ENCODE measurements around the gene CTAGE1.
"Not testable (repeated sequence)": the region's sequence is repeated elsewhere in the genome, so short reads cannot be mapped to it uniquely, and the experiment has no call there.

Gene CTAGE1

DNA sequence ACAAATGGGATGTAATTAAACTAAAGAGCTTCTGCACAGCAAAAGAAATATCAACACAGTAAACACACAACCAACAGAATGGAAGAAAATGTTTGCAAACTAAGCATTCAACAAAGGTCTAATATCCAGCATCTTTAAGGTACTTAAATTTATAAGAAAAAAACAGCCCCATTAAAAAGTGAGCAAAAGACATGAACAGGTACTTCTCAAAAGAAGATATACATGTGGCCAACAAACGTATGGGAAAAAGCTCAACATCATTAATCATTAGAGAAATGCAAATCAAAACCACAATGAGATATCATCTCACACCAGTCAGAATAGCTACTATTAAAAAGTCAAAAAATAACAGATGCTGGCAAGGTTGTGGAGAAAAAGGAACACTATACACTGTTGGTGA is 32.6 kb upstream of the CTAGE1 start:
- H3K9me3 Mint-ChIP-seq = peaks cover 15 to 16% of the 10 kb centered on the region in 2 donors
- not testable (repeated sequence) for ATAC-seq (replicated peaks); H3K4me3 Mint-ChIP-seq; H3K27ac Mint-ChIP-seq; DNase-seq; H3K27me3 Mint-ChIP-seq; H3K4me1 Mint-ChIP-seq; H3K36me3 Mint-ChIP-seq

DNA sequence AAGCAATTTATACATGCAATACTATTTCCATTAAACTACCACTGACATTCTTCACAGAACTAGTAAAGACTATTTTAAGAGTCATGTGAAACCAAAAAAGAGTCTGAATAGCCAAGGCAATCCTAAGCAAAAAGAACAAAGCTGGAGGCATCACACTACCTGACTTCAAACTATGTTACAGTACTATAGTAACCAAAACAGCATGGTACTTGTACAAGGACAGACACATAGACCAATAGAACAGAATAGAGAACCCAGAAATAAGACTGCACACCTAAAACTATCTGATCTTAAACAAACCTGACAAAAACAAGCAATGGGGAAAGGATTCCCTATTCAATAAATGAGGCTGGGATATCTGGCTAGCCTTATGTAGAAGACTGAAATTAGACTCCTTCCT is 32.0 kb upstream of the CTAGE1 start:
- not testable (repeated sequence) for ATAC-seq (replicated peaks); DNase-seq; H3K27ac Mint-ChIP-seq; H3K4me1 Mint-ChIP-seq; H3K4me3 Mint-ChIP-seq; H3K27me3 Mint-ChIP-seq; H3K36me3 Mint-ChIP-seq
- peaks cover 15 to 16% of the 10 kb centered on the region in 2 donors for H3K9me3 Mint-ChIP-seq

DNA sequence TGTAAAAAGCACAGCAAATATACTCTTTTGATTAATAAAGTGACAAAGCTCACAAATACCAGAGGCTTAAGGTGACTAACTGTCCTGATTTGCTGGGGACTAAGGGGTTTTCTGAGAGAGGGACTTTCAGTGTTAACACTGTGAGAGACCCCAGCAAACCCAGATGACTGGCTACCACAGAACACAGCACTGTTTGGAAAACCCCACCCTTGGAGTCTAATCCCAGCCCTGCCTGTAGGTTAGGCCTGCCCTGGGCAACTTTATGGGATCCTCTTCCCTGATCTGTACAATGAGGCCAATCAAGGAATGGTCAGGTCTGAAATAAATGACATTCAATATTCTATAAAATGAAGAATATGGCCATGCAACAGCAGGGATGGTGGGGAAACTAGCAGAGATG is 30.5 kb upstream of the CTAGE1 start:
- Mint-ChIP-seq H3K27me3 (no peaks in the 10 kb centered on the region), H3K9me3 (peaks cover 15 to 16% of the 10 kb centered on the region in 2 donors), H3K4me1 (no peaks in the 10 kb centered on the region), H3K4me3 (no peak overlapping the region), H3K36me3 (no peaks in the 10 kb centered on the region), H3K27ac (no peak overlapping the region)
- DNase-seq = no peak
- ATAC-seq (replicated peaks) = no peak

DNA sequence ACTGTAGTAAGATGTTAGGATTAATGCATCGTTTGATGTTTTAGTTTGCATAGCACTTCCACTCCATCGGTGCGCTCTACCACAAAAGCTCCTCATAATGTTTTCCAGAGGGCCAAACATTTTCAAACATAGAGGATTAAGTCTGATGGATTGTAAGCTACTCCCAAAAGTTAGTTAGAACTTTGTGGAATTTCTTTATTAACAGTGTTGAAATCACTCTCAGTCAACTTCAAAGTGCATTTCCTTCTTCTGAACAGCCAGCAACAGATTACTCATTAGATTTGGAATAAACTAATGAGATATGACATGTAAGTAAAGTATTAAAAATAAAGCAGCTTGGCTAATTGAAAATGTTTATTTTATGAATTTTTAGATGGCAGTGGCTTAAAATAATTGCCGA is 30.1 kb upstream of the CTAGE1 start:
- ATAC-seq (replicated peaks) (no peak), DNase-seq (no peak)
- Mint-ChIP-seq H3K4me3 (no peak overlapping the region), H3K4me1 (no peaks in the 10 kb centered on the region), H3K27ac (no peak overlapping the region), H3K36me3 (no peaks in the 10 kb centered on the region), H3K27me3 (no peaks in the 10 kb centered on the region), H3K9me3 (peaks cover 15 to 16% of the 10 kb centered on the region in 2 donors)

DNA sequence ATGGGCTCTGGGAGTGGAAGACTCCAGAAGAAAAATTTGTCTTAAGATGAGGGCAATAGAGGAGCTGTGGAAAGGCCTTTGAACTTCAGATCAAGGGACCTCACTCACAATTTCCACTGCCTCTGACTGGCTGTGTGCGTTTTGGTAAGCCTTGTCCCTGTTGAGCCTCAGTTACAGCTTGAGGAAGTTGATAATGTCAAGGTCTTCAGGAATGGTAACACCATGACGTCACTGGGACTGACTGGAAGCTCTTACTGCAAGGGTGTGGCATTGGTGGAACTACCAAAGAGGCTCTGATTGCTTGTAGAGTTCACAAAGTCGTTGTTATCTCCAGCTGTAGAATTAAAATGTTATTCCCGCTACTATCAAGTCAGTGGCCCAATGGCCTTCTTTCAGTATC is 29.2 kb upstream of the CTAGE1 start:
- Mint-ChIP-seq H3K27me3 (no peaks in the 10 kb centered on the region), H3K4me3 (no peak overlapping the region), H3K27ac (no peak overlapping the region), H3K4me1 (no peaks in the 10 kb centered on the region), H3K9me3 (peaks cover 15 to 20% of the 10 kb centered on the region in 2 donors), H3K36me3 (no peaks in the 10 kb centered on the region)
- ATAC-seq (replicated peaks) (no peak), DNase-seq (no peak)

DNA sequence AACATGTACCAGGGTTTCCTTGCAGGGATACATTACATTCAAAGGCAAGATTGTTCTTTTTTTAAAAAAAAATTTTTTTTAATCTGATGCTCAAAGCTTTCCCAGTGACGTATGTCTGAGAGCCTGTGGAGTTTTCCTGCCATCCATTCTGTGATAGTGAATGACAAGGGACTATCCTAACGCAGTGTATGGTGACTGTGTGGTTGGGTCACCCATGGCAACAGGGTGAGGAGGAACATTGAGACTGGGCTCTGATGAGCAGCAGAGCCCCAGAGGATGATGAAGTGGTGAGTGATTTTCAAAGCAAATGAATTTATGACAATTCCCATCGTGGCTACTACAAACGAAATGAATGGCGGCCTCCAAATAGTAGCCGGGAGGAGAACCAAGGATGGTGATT is 28.6 kb upstream of the CTAGE1 start:
- DNase-seq (no peak), ATAC-seq (replicated peaks) (no peak)
- Mint-ChIP-seq H3K27me3 (no peaks in the 10 kb centered on the region), H3K4me1 (no peaks in the 10 kb centered on the region), H3K36me3 (no peaks in the 10 kb centered on the region), H3K4me3 (no peak overlapping the region), H3K9me3 (peaks cover 15 to 21% of the 10 kb centered on the region in 2 donors), H3K27ac (no peak overlapping the region)

DNA sequence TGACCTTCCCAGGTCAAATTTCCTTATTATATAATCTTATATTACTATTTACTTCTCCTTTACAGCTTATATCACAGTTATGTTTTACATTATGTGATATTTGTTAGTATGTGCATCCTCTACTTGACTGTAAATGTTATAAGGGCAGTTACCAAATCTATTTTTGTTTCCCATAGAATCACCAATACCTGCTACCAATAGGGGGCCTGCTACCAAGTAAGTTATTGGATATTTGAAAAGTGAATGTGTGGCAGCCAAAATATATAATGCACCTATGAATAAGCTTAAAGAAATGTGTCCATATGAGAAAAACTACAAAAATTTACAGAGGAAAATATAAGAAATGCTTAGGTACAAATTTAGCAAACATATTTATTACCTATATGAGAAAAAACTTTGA is 23.9 kb upstream of the CTAGE1 start:
- peaks cover 0 to 5% of the 10 kb centered on the region in 2 donors for H3K9me3 Mint-ChIP-seq
- no peak overlapping the region for H3K27ac Mint-ChIP-seq
- DNase-seq = no peak
- no peak overlapping the region for H3K4me3 Mint-ChIP-seq
- ATAC-seq (replicated peaks) = no peak
- no peaks in the 10 kb centered on the region for H3K36me3 Mint-ChIP-seq
- no peaks in the 10 kb centered on the region for H3K4me1 Mint-ChIP-seq
- no peaks in the 10 kb centered on the region for H3K27me3 Mint-ChIP-seq

DNA sequence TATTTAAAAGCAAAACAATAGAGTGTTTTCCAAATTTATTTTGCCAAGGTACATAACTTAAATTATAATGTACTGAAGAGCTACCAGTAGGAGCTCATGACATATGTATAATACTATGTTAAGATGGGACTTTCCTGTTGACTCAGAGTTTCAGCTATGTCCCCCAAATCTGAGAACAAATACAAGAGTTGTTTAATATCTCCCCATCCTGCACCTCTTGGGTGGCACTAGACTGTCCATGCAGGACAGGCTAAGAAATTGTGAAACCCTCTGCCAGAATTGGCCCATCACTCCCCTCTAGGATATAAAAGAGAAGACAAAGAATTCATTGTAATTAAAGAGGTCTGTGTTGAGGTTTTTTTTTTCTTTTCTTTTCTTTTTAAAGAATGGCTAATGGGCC is 21.7 kb upstream of the CTAGE1 start:
- Mint-ChIP-seq H3K27ac (no peak overlapping the region), H3K27me3 (no peaks in the 10 kb centered on the region), H3K4me1 (no peaks in the 10 kb centered on the region), H3K4me3 (no peak overlapping the region), H3K9me3 (peaks cover 0 to 5% of the 10 kb centered on the region in 2 donors), H3K36me3 (no peaks in the 10 kb centered on the region)
- ATAC-seq (replicated peaks) = no peak
- no peak for DNase-seq

DNA sequence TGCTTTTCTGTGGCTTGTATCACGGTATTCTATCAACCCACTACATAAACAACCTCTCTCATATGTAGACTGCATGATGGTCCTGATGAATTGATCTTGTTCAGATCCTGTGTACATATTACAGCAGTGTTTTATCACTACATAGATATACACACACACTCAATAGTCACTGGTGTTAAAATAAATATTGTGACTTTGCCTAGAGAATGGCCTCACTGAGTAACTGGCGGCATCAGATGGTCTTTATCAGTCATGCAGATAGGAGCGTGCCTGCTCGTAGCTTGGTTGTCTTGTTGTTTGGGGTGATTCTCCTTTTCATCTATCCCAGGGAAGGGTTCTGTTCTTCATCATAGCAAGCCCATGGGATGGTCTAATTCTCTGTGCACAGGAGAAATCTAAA is 18.4 kb upstream of the CTAGE1 start:
- Mint-ChIP-seq H3K4me1 (no peaks in the 10 kb centered on the region), H3K27ac (no peak overlapping the region), H3K27me3 (no peaks in the 10 kb centered on the region), H3K4me3 (no peak overlapping the region), H3K9me3 (peaks cover 0 to 2% of the 10 kb centered on the region in 2 donors), H3K36me3 (no peaks in the 10 kb centered on the region)
- ATAC-seq (replicated peaks) (no peak), DNase-seq (no peak)

DNA sequence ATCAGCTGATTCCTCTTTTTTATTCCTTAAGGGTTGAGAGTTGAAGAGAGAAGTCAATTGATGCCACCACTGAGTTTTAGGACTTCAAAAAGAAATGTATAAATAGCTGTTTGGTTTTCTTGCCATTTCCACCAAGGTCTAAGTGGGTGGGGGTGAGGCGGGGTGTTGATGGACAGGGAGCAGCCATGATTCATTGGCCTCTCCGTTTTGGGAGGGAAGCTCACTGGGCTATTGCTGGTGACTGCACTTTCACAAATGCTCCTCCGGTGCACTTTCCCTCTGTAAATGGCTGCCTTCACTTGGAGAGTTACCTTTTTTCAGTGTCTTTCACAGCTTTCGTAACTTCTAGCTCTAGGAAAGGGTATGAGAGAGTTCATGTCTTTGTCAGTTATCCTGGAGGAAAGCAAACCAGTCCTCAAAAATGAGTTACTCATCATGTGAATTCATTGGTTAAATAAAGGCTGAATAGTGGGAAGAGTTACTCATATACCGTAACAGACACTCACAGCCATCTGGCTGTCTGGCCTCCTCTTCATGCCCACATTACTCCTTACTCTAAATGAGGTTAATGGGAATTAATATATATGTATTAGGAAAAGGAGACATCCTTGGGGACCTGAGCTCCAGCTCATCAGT is 17.4 kb upstream of the CTAGE1 start:
- peaks cover 0 to 4% of the 10 kb centered on the region in 2 donors for H3K9me3 Mint-ChIP-seq
- DNase-seq = no peak
- no peak for ATAC-seq (replicated peaks)

DNA sequence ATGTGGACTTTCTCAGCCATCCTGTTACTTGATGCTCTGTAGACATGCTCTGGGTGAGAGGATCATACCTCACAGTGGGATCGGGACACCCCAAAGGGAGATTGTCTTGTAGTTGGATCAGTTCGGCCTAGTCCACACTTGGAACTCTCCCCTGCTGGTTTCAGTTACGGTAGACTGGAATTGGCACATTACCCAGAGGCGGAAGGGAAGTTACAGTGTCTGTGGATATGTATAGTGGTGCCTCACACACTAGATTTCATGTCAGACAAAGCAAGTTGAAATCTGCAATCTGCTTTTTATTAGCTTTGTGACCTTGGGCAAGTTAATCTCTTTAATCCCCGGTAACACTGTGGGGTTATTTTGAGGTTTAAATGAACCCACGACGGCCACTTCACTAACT is 16.2 kb upstream of the CTAGE1 start:
- Mint-ChIP-seq H3K27me3 (no peaks in the 10 kb centered on the region), H3K36me3 (no peaks in the 10 kb centered on the region)
- no peak for ATAC-seq (replicated peaks)

More for the DNA sequence above, 17.4 kb upstream of the CTAGE1 start:
- Mint-ChIP-seq H3K4me3 (no peak overlapping the region), H3K36me3 (no peaks in the 10 kb centered on the region), H3K27ac (no peak overlapping the region), H3K4me1 (no peaks in the 10 kb centered on the region), H3K27me3 (no peaks in the 10 kb centered on the region)

DNA sequence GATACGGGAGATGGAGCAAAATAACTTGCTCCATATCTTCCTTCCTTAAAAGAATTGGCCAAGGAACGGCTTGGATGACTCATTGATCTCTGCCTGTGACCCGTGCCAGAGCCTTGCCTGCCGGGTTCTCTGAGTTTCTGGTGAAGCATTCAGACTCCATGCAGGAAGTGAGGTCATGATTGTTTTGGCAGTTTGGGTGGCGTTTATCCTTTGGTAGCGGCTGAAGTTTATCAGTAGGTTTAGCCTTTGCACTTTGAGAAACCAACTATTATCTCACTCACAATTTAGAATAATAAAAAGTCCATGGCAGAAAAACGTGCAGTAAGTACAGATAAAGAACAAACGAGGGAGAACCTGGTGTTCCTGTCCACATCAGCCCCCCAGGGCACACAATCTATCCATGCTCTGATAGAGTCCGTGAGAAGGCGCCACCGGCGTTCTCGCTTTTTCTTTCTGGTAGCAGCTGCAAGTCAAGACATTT is 15.0 kb upstream of the CTAGE1 start:
- Mint-ChIP-seq H3K27ac (no peak overlapping the region), H3K4me1 (no peaks in the 10 kb centered on the region), H3K4me3 (no peak overlapping the region), H3K36me3 (no peaks in the 10 kb centered on the region), H3K27me3 (no peaks in the 10 kb centered on the region), H3K9me3 (peaks cover 2 to 4% of the 10 kb centered on the region in 2 donors)
- DNase-seq (no peak), ATAC-seq (replicated peaks) (no peak)

More for the DNA sequence above, 16.2 kb upstream of the CTAGE1 start:
- H3K4me1 Mint-ChIP-seq = no peaks in the 10 kb centered on the region
- H3K27ac Mint-ChIP-seq = no peak overlapping the region
- H3K9me3 Mint-ChIP-seq = peaks cover 2 to 4% of the 10 kb centered on the region in 2 donors
- no peak for DNase-seq
- no peak overlapping the region for H3K4me3 Mint-ChIP-seq

DNA sequence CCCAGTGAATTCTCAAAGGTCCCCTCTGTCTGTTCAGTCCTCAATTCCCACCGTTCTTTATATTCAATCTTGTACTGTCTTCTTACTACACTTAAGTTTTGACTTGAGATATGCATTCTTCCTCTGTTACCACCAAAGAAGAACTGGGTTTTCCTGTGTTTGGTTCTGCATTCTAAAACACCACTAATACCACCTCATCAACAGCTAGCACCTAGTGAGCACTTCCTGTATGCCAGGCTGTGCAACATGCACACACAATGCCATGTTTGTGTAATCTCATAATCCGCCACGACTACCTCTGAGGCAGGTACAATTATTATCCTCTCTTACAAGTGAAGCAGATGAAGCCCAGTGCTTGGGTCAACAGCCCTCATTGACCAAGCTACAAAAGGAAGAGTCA is 11.8 kb upstream of the CTAGE1 start:
- Mint-ChIP-seq H3K27ac (no peak overlapping the region), H3K36me3 (no peaks in the 10 kb centered on the region), H3K27me3 (no peaks in the 10 kb centered on the region), H3K4me3 (no peak overlapping the region), H3K9me3 (peaks cover 4% of the 10 kb centered on the region in 2 donors), H3K4me1 (no peaks in the 10 kb centered on the region)
- ATAC-seq (replicated peaks) (no peak), DNase-seq (no peak)

DNA sequence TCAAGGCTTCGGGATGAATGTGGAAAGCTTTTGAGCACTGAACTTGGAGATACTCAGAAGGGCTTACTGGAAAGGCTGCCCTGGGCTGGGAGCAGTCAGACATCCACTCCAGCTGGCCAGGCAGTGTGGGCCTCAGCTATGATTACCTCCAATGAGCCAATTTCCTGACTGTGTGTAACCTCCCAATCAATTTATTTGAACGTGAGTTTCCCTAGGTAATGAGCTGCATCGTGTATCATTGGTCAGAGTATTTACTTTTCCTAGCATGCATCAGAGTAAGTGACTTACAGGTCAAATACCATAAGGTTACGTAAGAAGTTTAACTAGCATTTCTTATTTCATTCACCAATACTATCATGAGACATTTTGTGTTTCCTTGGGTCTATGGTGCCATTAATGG is 11.0 kb upstream of the CTAGE1 start:
- peaks cover 4% of the 10 kb centered on the region in 2 donors for H3K9me3 Mint-ChIP-seq
- no peaks in the 10 kb centered on the region for H3K4me1 Mint-ChIP-seq
- H3K36me3 Mint-ChIP-seq = no peaks in the 10 kb centered on the region
- H3K4me3 Mint-ChIP-seq = no peak overlapping the region
- no peak for ATAC-seq (replicated peaks)
- no peak overlapping the region for H3K27ac Mint-ChIP-seq
- no peaks in the 10 kb centered on the region for H3K27me3 Mint-ChIP-seq
- no peak for DNase-seq

DNA sequence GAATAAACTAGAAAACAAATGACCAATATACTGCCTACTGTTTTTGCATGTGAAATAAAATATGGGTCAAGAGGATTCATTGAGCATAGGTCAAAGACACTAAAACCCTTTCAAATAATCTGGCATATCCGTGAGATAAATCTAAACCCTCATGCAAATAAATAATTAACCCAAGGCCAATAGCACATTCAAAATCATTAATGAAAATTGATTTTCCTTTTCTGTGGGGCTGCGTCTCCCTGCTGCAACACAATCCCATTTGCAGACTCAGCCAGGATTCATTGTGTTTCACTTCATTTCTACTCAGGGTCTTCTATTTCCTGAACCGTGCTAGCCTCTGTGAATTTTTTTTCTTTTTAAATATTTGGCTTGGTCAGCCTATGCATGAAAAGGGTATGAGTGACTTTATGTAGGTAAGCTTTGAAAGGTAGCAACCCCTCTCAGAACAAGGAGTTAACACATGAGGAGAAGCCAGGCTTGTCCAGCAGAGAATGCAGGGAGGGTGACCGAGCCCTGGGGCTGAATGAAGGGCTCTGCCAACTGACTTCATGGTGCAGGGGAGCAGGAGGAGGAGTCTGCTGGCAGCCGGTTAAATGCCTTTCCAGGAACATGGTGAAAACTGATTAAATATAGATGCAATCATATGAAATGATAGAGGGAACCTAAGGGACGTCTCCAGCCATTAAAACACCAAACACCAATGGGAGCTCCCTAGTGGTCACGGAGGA is 10.3 kb upstream of the CTAGE1 start:
- Mint-ChIP-seq H3K9me3 (peaks cover 4% of the 10 kb centered on the region in 2 donors), H3K36me3 (no peaks in the 10 kb centered on the region), H3K27ac (no peak overlapping the region), H3K4me1 (no peaks in the 10 kb centered on the region), H3K27me3 (no peaks in the 10 kb centered on the region), H3K4me3 (no peak overlapping the region)
- DNase-seq (no peak), ATAC-seq (replicated peaks) (no peak)
